ENCODE data around the gene HDDC3. TPM values are rescaled to one million over a fixed set of nuclear protein-coding genes. Genes with fewer than 3 reads are reported as not detected.
"Not testable (repeated sequence)": the region's sequence is repeated elsewhere in the genome, so short reads cannot be mapped to it uniquely, and the experiment has no call there.

HDDC3 gene
- total RNA-seq, 1 donor from 2014 or later, result 9.5 TPM

GRCh38 chr15:90911906-90912769, 20.2 kb downstream of the HDDC3 start:
- Mint-ChIP-seq H3K27me3 (ENCODE audit: unreplicated experiment) (no peaks in the 10 kb centered on the region), H3K27ac (ENCODE audit: unreplicated experiment) (no peak overlapping the region), H3K4me3 (ENCODE audit: unreplicated experiment) (no peak overlapping the region), H3K36me3 (ENCODE audit: unreplicated experiment) (peaks cover 25% of the 10 kb centered on the region), H3K9me3 (ENCODE audit: unreplicated experiment) (no peaks in the 10 kb centered on the region), H3K4me1 (ENCODE audit: unreplicated experiment) (no peaks in the 10 kb centered on the region)
- no peak for DNase-seq (ENCODE audit: extremely low spot score, unreplicated experiment)
- TF ChIP-seq CTCF (IDR thresholded peaks at IDR 0.05), result no peak

- Mint-ChIP-seq H3K36me3 (ENCODE audit: unreplicated experiment) (peaks cover 24% of the 10 kb centered on the region), H3K4me3 (ENCODE audit: unreplicated experiment) (no peak overlapping the region), H3K9me3 (ENCODE audit: unreplicated experiment) (no peaks in the 10 kb centered on the region), H3K27ac (ENCODE audit: unreplicated experiment) (no peak overlapping the region), H3K27me3 (ENCODE audit: unreplicated experiment) (no peaks in the 10 kb centered on the region), H3K4me1 (ENCODE audit: unreplicated experiment) (no peaks in the 10 kb centered on the region)
- TF ChIP-seq CTCF (IDR thresholded peaks at IDR 0.05), result no peak
- DNase-seq (ENCODE audit: extremely low spot score, unreplicated experiment), result no peak
Observed at GRCh38 chr15:90911302-90911623, 21.1 kb downstream of the HDDC3 start.

- no peak for DNase-seq (ENCODE audit: extremely low spot score, unreplicated experiment)
- no peaks in the 10 kb centered on the region for H3K9me3 Mint-ChIP-seq (ENCODE audit: unreplicated experiment)
- peaks cover 24% of the 10 kb centered on the region for H3K36me3 Mint-ChIP-seq (ENCODE audit: unreplicated experiment)
- H3K4me3 Mint-ChIP-seq (ENCODE audit: unreplicated experiment), result no peak overlapping the region
- no peak overlapping the region for H3K27ac Mint-ChIP-seq (ENCODE audit: unreplicated experiment)
- no peaks in the 10 kb centered on the region for H3K27me3 Mint-ChIP-seq (ENCODE audit: unreplicated experiment)
- no peak for TF ChIP-seq CTCF (IDR thresholded peaks at IDR 0.05)
- no peaks in the 10 kb centered on the region for H3K4me1 Mint-ChIP-seq (ENCODE audit: unreplicated experiment)
Observed at GRCh38 chr15:90910441-90911301, 21.7 kb downstream of the HDDC3 start.

- no peaks in the 10 kb centered on the region for H3K4me1 Mint-ChIP-seq (ENCODE audit: unreplicated experiment)
- peaks cover 22% of the 10 kb centered on the region for H3K36me3 Mint-ChIP-seq (ENCODE audit: unreplicated experiment)
- H3K4me3 Mint-ChIP-seq (ENCODE audit: unreplicated experiment), result no peak overlapping the region
- TF ChIP-seq CTCF (IDR thresholded peaks at IDR 0.05), result no peak
- H3K27ac Mint-ChIP-seq (ENCODE audit: unreplicated experiment), result no peak overlapping the region
- no peaks in the 10 kb centered on the region for H3K27me3 Mint-ChIP-seq (ENCODE audit: unreplicated experiment)
- DNase-seq (ENCODE audit: extremely low spot score, unreplicated experiment), result no peak
- no peaks in the 10 kb centered on the region for H3K9me3 Mint-ChIP-seq (ENCODE audit: unreplicated experiment)
Observed at GRCh38 chr15:90909976-90910375, 22.4 kb downstream of the HDDC3 start.

- H3K4me1 Mint-ChIP-seq (ENCODE audit: unreplicated experiment); H3K27me3 Mint-ChIP-seq (ENCODE audit: unreplicated experiment); DNase-seq (ENCODE audit: extremely low spot score, unreplicated experiment); H3K27ac Mint-ChIP-seq (ENCODE audit: unreplicated experiment); H3K9me3 Mint-ChIP-seq (ENCODE audit: unreplicated experiment); H3K4me3 Mint-ChIP-seq (ENCODE audit: unreplicated experiment): not testable (repeated sequence)
- H3K36me3 Mint-ChIP-seq (ENCODE audit: unreplicated experiment), result peaks cover 22% of the 10 kb centered on the region
Observed at GRCh38 chr15:90909449-90909848, 22.9 kb downstream of the HDDC3 start.

Measured in osteocyte (in vitro differentiated cells).